Measurements from ENCODE around the gene BAD. TPM values are rescaled to one million over a fixed set of nuclear protein-coding genes. Genes with fewer than 3 reads are reported as not detected.

The BAD gene
- total RNA-seq, 1 experiment from 2014 or later = 368 TPM

GRCh38 chr11:64331569-64332371 is 47.3 kb upstream of the BAD start:
- CTCF ChIA-PET = interaction anchor here (0.6 to 2.8 kb wide), 13 partner anchors 11 to 771 kb away, joined by 3 to 78 read pairs (median 4); partner anchors contain the start of genes CATSPERZ, ESRRA, PRDX5 and TRMT112

GRCh38 chr11:64330888-64331287 is 46.4 kb upstream of the BAD start:
- no peak overlapping the region for H2AFZ ChIP-seq (ENCODE audit: low read length)
- ATAC-seq (no peak), DNase-seq (no peak)
- no peaks in the 10 kb centered on the region for H3K9me3 ChIP-seq (ENCODE audit: low read length)
- no peaks in the 10 kb centered on the region for H3K9me2 ChIP-seq (replicated peaks; ENCODE audit: low read length)
- H3K4me2 ChIP-seq (ENCODE audit: low read length) = peak overlapping the region; percentile 71; the same call in 1 of the 2 replicates
- ChIA-PET CTCF (interaction anchor here (0.6 to 2.8 kb wide), 5 partner anchors 12 to 79 kb away, joined by 6 to 78 read pairs (median 13); partner anchors contain the start of genes ESRRA, PRDX5 and TRMT112), POLR2A (ENCODE audit: unreplicated experiment) (interaction anchor here (2.4 kb wide), 1 partner anchor 13 kb away, joined by 18 read pairs; the partner anchor contains the start of genes PRDX5 and TRMT112)
- H3F3A ChIP-seq (ENCODE audit: low read length, unreplicated experiment) = peaks cover 5% of the 10 kb centered on the region
- no peak overlapping the region for H3K9ac ChIP-seq (ENCODE audit: low read length)
- H3K4me3 ChIP-seq (ENCODE audit: low read length) = no peak overlapping the region
- TF ChIP-seq CTCF (conservative IDR thresholded peaks at IDR 0.05; ENCODE audit: low read depth, low read length) (no peak), EZH2phosphoT487 (IDR thresholded peaks at IDR 0.05; ENCODE audit: borderline replicate concordance, low read length) (no peak), EZH2 (IDR thresholded peaks at IDR 0.05; ENCODE audit: low read length, unreplicated experiment) (no peak)
- H3K4me1 ChIP-seq (ENCODE audit: insufficient read depth, low read length) = peaks cover 37% of the 10 kb centered on the region
- H3K79me2 ChIP-seq (ENCODE audit: low read length) = no peaks in the 10 kb centered on the region
- no peaks in the 10 kb centered on the region for H3K36me3 ChIP-seq (ENCODE audit: low read depth, low read length)
- no peaks in the 10 kb centered on the region for H4K20me1 ChIP-seq (ENCODE audit: low read length)
- no peak overlapping the region for H3K27ac ChIP-seq (ENCODE audit: low read length)
- intact Hi-C loops (cut with micrococcal nuclease) = no loop called here
- H3K27me3 ChIP-seq (ENCODE audit: low read length) = no peaks in the 10 kb centered on the region
- BruUV-seq (replicated peaks) = no TSS peak

More at GRCh38 chr11:64331569-64332371, 47.3 kb upstream of the BAD start:
- Histone ChIP-seq H3F3A (ENCODE audit: low read length, unreplicated experiment) (peaks cover 5% of the 10 kb centered on the region), H3K4me1 (ENCODE audit: insufficient read depth, low read length) (peaks cover 37% of the 10 kb centered on the region), H3K4me3 (ENCODE audit: low read length) (peak overlapping the region; percentile 22; the same call in 1 of the 2 replicates), H4K20me1 (ENCODE audit: low read length) (no peaks in the 10 kb centered on the region), H3K9ac (ENCODE audit: low read length) (peak overlapping the region; percentile 65), H3K36me3 (ENCODE audit: low read depth, low read length) (no peaks in the 10 kb centered on the region), H2AFZ (ENCODE audit: low read length) (peak overlapping the region; percentile 76), H3K9me2 (replicated peaks; ENCODE audit: low read length) (no peaks in the 10 kb centered on the region), H3K4me2 (ENCODE audit: low read length) (peak overlapping the region; percentile 71), H3K27ac (ENCODE audit: low read length) (peak overlapping the region; percentile 88), H3K27me3 (ENCODE audit: low read length) (no peaks in the 10 kb centered on the region), H3K9me3 (ENCODE audit: low read length) (no peaks in the 10 kb centered on the region), H3K79me2 (ENCODE audit: low read length) (no peaks in the 10 kb centered on the region)
- peak; percentile 96 for DNase-seq
- POLR2A ChIA-PET (ENCODE audit: unreplicated experiment) = interaction anchor here (0.6 to 2.4 kb wide), 2 partner anchors 14 to 62 kb away, joined by 3 to 18 read pairs; partner anchors contain the start of genes PRDX5 and TRMT112
- TF ChIP-seq CTCF (conservative IDR thresholded peaks at IDR 0.05; ENCODE audit: low read depth, low read length) (peak; percentile 85), EZH2 (IDR thresholded peaks at IDR 0.05; ENCODE audit: low read length, unreplicated experiment) (no peak), EZH2phosphoT487 (IDR thresholded peaks at IDR 0.05; ENCODE audit: borderline replicate concordance, low read length) (no peak)
- no TSS peak for BruUV-seq (replicated peaks)
- intact Hi-C loops (cut with micrococcal nuclease) = no loop called here
- ATAC-seq = peak; percentile 56

Data from PC-3 (cell line).